ENCODE measurements around the gene VPS37D. TPM values are rescaled to one million over a fixed set of nuclear protein-coding genes. Genes with fewer than 3 reads are reported as not detected.

Gene VPS37D
- total RNA-seq, 2 donors from 2014 or later: 6.1 to 9.1 TPM

DNA sequence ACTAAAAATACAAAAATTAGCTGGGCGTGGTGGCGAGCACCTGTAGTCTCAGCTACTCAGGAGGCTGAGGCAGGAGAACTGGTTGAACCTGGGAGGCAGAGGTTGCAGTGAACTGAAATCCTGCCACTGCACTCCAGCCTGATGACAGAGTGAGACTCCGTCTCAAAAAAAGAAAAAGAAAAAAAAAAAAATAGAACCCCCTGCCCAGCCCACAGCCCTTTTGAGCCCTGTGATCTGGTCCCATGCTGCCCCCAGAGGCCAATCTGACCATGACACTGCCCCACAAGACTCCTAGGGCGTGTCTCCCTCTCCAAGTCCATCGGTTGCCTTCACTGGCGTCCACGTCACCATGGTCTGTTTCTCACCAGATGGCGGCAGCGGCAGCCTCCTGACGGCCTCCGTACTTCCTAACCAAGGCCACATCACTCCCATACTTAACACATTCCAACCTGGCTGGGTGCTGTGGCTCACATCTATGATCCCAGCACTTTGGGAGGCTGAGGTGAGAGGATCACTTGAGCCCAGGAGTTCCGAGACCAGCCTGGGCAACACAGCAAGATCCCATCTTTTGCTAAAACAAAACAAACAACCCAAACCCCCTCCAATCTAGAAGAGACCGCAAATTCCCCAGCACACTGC lies 33.8 kb downstream of the VPS37D start:
- Histone ChIP-seq H3K9me3 (ENCODE audit: control insufficient read depth, low read length) (no peaks in the 10 kb centered on the region), H3K27ac (ENCODE audit: low read depth, low read length) (no peak overlapping the region), H3K4me3 (ENCODE audit: low read length) (no peak overlapping the region), H3K9ac (ENCODE audit: extremely low read depth, low read length, poor library complexity, severe bottlenecking) (no peak overlapping the region), H3K36me3 (ENCODE audit: control insufficient read depth, insufficient read depth, low read length) (peaks cover 43% of the 10 kb centered on the region), H3K4me1 (ENCODE audit: control insufficient read depth, insufficient read depth, low read length) (no peaks in the 10 kb centered on the region), H3K27me3 (ENCODE audit: control insufficient read depth, insufficient read depth, low read length, poor library complexity, severe bottlenecking) (no peaks in the 10 kb centered on the region)
- H3K4me1 Mint-ChIP-seq: peaks cover 6% of the 10 kb centered on the region
- peak; percentile 94 for DNase-seq
- H3K9me3 Mint-ChIP-seq: no peaks in the 10 kb centered on the region
- H3K27ac Mint-ChIP-seq: peak overlapping the region; percentile 46
- WGBS, 2 experiments (ENCODE audit: insufficient coverage in 1 of 2, insufficient read length in 1 of 2): 73 to 82% methylated on average over 10 to 13 of the region's 13 CpGs
- TF ChIP-seq, protein P1, sequence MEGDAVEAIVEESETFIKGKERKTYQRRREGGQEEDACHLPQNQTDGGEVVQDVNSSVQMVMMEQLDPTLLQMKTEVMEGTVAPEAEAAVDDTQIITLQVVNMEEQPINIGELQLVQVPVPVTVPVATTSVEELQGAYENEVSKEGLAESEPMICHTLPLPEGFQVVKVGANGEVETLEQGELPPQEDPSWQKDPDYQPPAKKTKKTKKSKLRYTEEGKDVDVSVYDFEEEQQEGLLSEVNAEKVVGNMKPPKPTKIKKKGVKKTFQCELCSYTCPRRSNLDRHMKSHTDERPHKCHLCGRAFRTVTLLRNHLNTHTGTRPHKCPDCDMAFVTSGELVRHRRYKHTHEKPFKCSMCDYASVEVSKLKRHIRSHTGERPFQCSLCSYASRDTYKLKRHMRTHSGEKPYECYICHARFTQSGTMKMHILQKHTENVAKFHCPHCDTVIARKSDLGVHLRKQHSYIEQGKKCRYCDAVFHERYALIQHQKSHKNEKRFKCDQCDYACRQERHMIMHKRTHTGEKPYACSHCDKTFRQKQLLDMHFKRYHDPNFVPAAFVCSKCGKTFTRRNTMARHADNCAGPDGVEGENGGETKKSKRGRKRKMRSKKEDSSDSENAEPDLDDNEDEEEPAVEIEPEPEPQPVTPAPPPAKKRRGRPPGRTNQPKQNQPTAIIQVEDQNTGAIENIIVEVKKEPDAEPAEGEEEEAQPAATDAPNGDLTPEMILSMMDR (conservative IDR thresholded peaks at IDR 0.05): peak; percentile 82
- H3K27me3 Mint-ChIP-seq (ENCODE audit: insufficient read depth): no peaks in the 10 kb centered on the region
- H3K4me3 Mint-ChIP-seq: no peak overlapping the region
- peaks cover 48% of the 10 kb centered on the region for H3K36me3 Mint-ChIP-seq (ENCODE audit: low read depth)

DNA sequence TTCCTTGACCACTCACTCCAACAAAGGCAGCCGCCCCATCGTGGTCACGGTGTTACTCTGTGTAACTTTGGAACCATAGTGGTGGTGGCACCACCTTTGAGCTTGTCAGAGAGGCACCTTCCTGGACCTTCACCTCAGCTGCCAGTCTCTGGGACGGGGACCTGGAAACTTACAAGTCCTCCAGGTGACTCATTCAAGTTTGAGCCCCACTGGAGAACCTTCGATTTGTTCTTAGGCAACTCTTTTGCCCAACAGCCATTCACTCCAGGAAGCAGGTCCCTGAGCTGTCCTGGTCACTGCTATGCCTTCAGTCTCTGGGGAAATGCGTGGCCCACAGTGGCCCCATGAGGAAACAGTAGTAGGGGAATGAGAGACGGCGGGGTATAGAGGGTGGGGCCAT lies 34.6 kb downstream of the VPS37D start:
- H3K4me1 ChIP-seq (ENCODE audit: control insufficient read depth, insufficient read depth, low read length): no peaks in the 10 kb centered on the region
- Mint-ChIP-seq H3K4me1 (peaks cover 6% of the 10 kb centered on the region), H3K36me3 (ENCODE audit: low read depth) (peaks cover 41% of the 10 kb centered on the region), H3K4me3 (no peak overlapping the region), H3K27ac (no peak overlapping the region), H3K9me3 (no peaks in the 10 kb centered on the region), H3K27me3 (ENCODE audit: insufficient read depth) (no peaks in the 10 kb centered on the region)
- TF ChIP-seq, protein P1 (conservative IDR thresholded peaks at IDR 0.05): no peak
- no peak overlapping the region for H3K9ac ChIP-seq (ENCODE audit: extremely low read depth, low read length, poor library complexity, severe bottlenecking)
- 93 to 97% methylated on average over 5 to 8 of the region's 8 CpGs for WGBS, 2 experiments (ENCODE audit: insufficient coverage in 1 of 2, insufficient read length in 1 of 2)
- H3K4me3 ChIP-seq (ENCODE audit: low read length): no peak overlapping the region
- no peaks in the 10 kb centered on the region for H3K9me3 ChIP-seq (ENCODE audit: control insufficient read depth, low read length)
- DNase-seq: no peak
- no peak overlapping the region for H3K27ac ChIP-seq (ENCODE audit: low read depth, low read length)
- H3K27me3 ChIP-seq (ENCODE audit: control insufficient read depth, insufficient read depth, low read length, poor library complexity, severe bottlenecking): no peaks in the 10 kb centered on the region
- peaks cover 37% of the 10 kb centered on the region for H3K36me3 ChIP-seq (ENCODE audit: control insufficient read depth, insufficient read depth, low read length)

DNA sequence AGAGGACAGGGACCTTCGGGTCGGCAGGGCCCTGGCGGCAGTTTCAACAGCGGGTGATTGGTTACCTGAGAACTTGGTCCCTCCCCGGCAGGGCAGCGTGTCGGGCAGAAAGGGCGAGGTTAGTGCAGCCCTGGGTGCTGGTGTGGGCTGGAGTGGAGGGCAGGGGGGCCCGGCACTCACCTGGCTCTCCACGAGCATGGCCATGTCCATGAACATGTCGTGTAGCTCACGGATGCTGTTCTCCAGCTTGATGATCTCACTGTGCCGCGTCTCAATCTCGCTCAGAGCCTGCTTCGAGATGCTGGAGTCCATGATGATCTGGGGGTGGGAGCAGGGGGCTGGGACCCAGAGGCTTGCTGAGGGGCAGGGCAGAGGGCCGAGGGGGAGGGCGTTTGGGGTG lies 35.0 kb downstream of the VPS37D start:
- H3K4me3 ChIP-seq (ENCODE audit: low read length): no peak overlapping the region
- no peak overlapping the region for H3K27ac ChIP-seq (ENCODE audit: low read depth, low read length)
- no peak overlapping the region for H3K4me3 Mint-ChIP-seq
- no peak for DNase-seq
- no peaks in the 10 kb centered on the region for H3K27me3 ChIP-seq (ENCODE audit: control insufficient read depth, insufficient read depth, low read length, poor library complexity, severe bottlenecking)
- H3K9me3 Mint-ChIP-seq: no peaks in the 10 kb centered on the region
- peaks cover 37% of the 10 kb centered on the region for H3K36me3 Mint-ChIP-seq (ENCODE audit: low read depth)
- WGBS, 2 experiments (ENCODE audit: insufficient coverage in 1 of 2, insufficient read length in 1 of 2): 92 to 100% methylated on average over 5 to 18 of the region's 18 CpGs
- H3K9me3 ChIP-seq (ENCODE audit: control insufficient read depth, low read length): no peaks in the 10 kb centered on the region
- peaks cover 32% of the 10 kb centered on the region for H3K36me3 ChIP-seq (ENCODE audit: control insufficient read depth, insufficient read depth, low read length)
- no peak overlapping the region for H3K9ac ChIP-seq (ENCODE audit: extremely low read depth, low read length, poor library complexity, severe bottlenecking)
- H3K27me3 Mint-ChIP-seq (ENCODE audit: insufficient read depth): no peaks in the 10 kb centered on the region
- H3K4me1 ChIP-seq (ENCODE audit: control insufficient read depth, insufficient read depth, low read length): no peaks in the 10 kb centered on the region
- no peak overlapping the region for H3K27ac Mint-ChIP-seq
- TF ChIP-seq, protein P1 (conservative IDR thresholded peaks at IDR 0.05): no peak
- H3K4me1 Mint-ChIP-seq: peaks cover 6% of the 10 kb centered on the region
